ENCODE measurements around the gene RASGRP2. TPM values are rescaled to one million over a fixed set of nuclear protein-coding genes. Genes with fewer than 3 reads are reported as not detected.

Gene RASGRP2
- total and polyA plus RNA-seq, 2 donors (not counting 3 experiments of a cell fraction or from before 2014, with no cell fraction given), result 1.2 to 2.3 TPM

GRCh38 chr11:64751136-64751535, 7.2 kb upstream of the RASGRP2 start:
- intact Hi-C loops (cut with micrococcal nuclease), result no loop called here
- BruUV-seq (replicated peaks), result no TSS peak
- H3K4me3 ChIP-seq (replicated peaks in 1 of 3; ENCODE audit: insufficient read depth in 1 of 3, low read depth in 1 of 3, low read length in 3 of 3), result no peak overlapping the region

More at GRCh38 chr11:64751136-64751535, 7.2 kb upstream of the RASGRP2 start:
- Histone ChIP-seq H3K9ac (replicated peaks; ENCODE audit: extremely low read depth, insufficient read depth, low read length) (no peak overlapping the region), H3K27ac (ENCODE audit: insufficient read depth, low read depth, low read length) (no peak overlapping the region), H3K27me3 (ENCODE audit: control insufficient read depth in 2 of 2, insufficient read depth in 2 of 2, low read length in 2 of 2) (no peaks in the 10 kb centered on the region), H2AFZ (ENCODE audit: low read depth, low read length) (no peak overlapping the region), H3K9me1 (replicated peaks; ENCODE audit: control insufficient read depth, extremely low read depth, insufficient read depth, low read length) (no peaks in the 10 kb centered on the region), H3K79me2 (ENCODE audit: control insufficient read depth, insufficient read depth, low read length) (no peaks in the 10 kb centered on the region), H3K4me1 (ENCODE audit: control insufficient read depth, extremely low read depth, insufficient read depth, low read length) (no peaks in the 10 kb centered on the region), H4K20me1 (replicated peaks; ENCODE audit: control insufficient read depth, extremely low read depth, insufficient read depth, low read length) (no peaks in the 10 kb centered on the region), H3K9me3 (replicated peaks; ENCODE audit: control insufficient read depth, insufficient read depth, low read length) (no peaks in the 10 kb centered on the region), H3K4me2 (ENCODE audit: insufficient read depth, low read length) (no peak overlapping the region), H3K36me3 (ENCODE audit: control insufficient read depth in 2 of 2, extremely low read depth in 1 of 2, insufficient read depth in 2 of 2, low read length in 2 of 2) (no peaks in the 10 kb centered on the region)
- ChIA-PET CTCF (interaction anchor here (1.4 to 1.6 kb wide), 2 partner anchors 11 to 12 kb away, joined by 4 to 5 read pairs; no protein-coding TSS in a partner anchor), POLR2A (no interaction called here)
- dilution Hi-C loops (cut with MboI; ENCODE audit: extremely low pct_ligation_motif_present, low sequenced_read_pairs), result no loop called here
- no peak for DNase-seq (ENCODE audit: low read depth, low spot score)
- FAIRE-seq, result no peak
- TF ChIP-seq POLR2A (IDR thresholded peaks at IDR 0.05; ENCODE audit: low read depth, low read length) (no peak), MAX (IDR thresholded peaks at IDR 0.05; ENCODE audit: insufficient read depth, insufficient read length) (no peak), FOS (IDR thresholded peaks at IDR 0.05; ENCODE audit: borderline replicate concordance, insufficient read depth, low read length) (no peak), JUN (IDR thresholded peaks at IDR 0.05; ENCODE audit: borderline replicate concordance, insufficient read depth, insufficient read length, low read depth) (no peak), EZH2 (IDR thresholded peaks at IDR 0.05; ENCODE audit: borderline replicate concordance, low read depth, low read length, severe bottlenecking) (no peak), GATA2 (IDR thresholded peaks at IDR 0.05; ENCODE audit: insufficient read depth, insufficient read length, low read depth, low read length) (no peak), MYC (IDR thresholded peaks at IDR 0.05; ENCODE audit: low read depth, low read length) (no peak), POLR2AphosphoS5 (IDR thresholded peaks at IDR 0.05; ENCODE audit: insufficient read depth, low read depth, low read length) (no peak)
- TF ChIP-seq, protein P1, sequence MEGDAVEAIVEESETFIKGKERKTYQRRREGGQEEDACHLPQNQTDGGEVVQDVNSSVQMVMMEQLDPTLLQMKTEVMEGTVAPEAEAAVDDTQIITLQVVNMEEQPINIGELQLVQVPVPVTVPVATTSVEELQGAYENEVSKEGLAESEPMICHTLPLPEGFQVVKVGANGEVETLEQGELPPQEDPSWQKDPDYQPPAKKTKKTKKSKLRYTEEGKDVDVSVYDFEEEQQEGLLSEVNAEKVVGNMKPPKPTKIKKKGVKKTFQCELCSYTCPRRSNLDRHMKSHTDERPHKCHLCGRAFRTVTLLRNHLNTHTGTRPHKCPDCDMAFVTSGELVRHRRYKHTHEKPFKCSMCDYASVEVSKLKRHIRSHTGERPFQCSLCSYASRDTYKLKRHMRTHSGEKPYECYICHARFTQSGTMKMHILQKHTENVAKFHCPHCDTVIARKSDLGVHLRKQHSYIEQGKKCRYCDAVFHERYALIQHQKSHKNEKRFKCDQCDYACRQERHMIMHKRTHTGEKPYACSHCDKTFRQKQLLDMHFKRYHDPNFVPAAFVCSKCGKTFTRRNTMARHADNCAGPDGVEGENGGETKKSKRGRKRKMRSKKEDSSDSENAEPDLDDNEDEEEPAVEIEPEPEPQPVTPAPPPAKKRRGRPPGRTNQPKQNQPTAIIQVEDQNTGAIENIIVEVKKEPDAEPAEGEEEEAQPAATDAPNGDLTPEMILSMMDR (IDR thresholded peaks at IDR 0.05; ENCODE audit: extremely low read depth in 1 of 2, insufficient read depth in 1 of 2, low read depth in 1 of 2, low read length in 2 of 2), result no peak
